Caco-2 (cell line): ENCODE results near the gene PTPRG. TPM values are rescaled to one million over a fixed set of nuclear protein-coding genes. Genes with fewer than 3 reads are reported as not detected.

Source experiments
- BruUV-seq: library from RNA; stranded (reverse); fragments of 400-500 nt; replicated peaks from 2 replicates; lab custom pipeline; 2021; lab: Mats Ljungman, UMichigan
- CTCF ChIA-PET: fragments of 300-600 bp; sonication (Branson Sonifier 250); formaldehyde crosslinking; loops from one replicate; lab custom pipeline; 2022; ENCODE audit warnings: antibody characterized with exemption; lab: Charles Lee
- POLR2A ChIA-PET: fragments of 300-600 bp; sonication (Branson Sonifier 250); formaldehyde crosslinking; loops from one replicate; lab custom pipeline; 2022; ENCODE audit warnings: antibody characterized with exemption; lab: Charles Lee
- DNase-seq, 2 experiments: peaks; one replicate each; pipeline versions ENCODE4 v3.0.0 to v3.0.0-alpha.2; 2020 to 2022
- H3K27me3 ChIP-seq: replicated peaks from 2 replicates; pipeline ENCODE4 v1.6.0; 2011; ENCODE audit warnings: low read length; ENCODE audit not compliant: control insufficient read depth, insufficient read depth
- H3K36me3 ChIP-seq: 2 replicates; pipeline ENCODE4 v1.5.1; 2011; ENCODE audit warnings: low read length; ENCODE audit not compliant: control insufficient read depth, insufficient read depth
- H3K4me1 ChIP-seq: fragments of 250-450 bp; sonication (Bioruptor Pico); 2 replicates; pipeline ENCODE4 v1.5.1; 2020; ENCODE audit warnings: mild to moderate bottlenecking
- H3K4me3 ChIP-seq: 2 replicates; pipeline ENCODE4 v1.5.1; 2011; ENCODE audit warnings: low read depth, mild to moderate bottlenecking, control low read depth, low read length
- H3K9me3 ChIP-seq: fragments of 250-450 bp; sonication (Bioruptor Pico); 2 replicates; pipeline ENCODE4 v1.5.1; 2020; ENCODE audit warnings: mild to moderate bottlenecking, moderate library complexity
- H3K27ac Mint-ChIP-seq: one replicate; pipeline ENCODE4 v1.8.0; 2022; ENCODE audit warnings: mixed read lengths; ENCODE audit not compliant: unreplicated experiment
- H3K27me3 Mint-ChIP-seq: one replicate; pipeline ENCODE4 v1.8.0; 2022; ENCODE audit warnings: mixed read lengths; ENCODE audit not compliant: insufficient read depth, unreplicated experiment
- H3K36me3 Mint-ChIP-seq: one replicate; pipeline ENCODE4 v1.8.0; 2022; ENCODE audit warnings: mild to moderate bottlenecking, mixed read lengths; ENCODE audit not compliant: insufficient read depth, unreplicated experiment
- H3K4me1 Mint-ChIP-seq: one replicate; pipeline ENCODE4 v1.8.0; 2022; ENCODE audit warnings: low read depth, mixed read lengths; ENCODE audit not compliant: unreplicated experiment
- H3K4me3 Mint-ChIP-seq: one replicate; pipeline ENCODE4 v1.8.0; 2022; ENCODE audit warnings: mild to moderate bottlenecking, moderate library complexity, mixed read lengths; ENCODE audit not compliant: unreplicated experiment
- H3K9me3 Mint-ChIP-seq: one replicate; pipeline ENCODE4 v1.8.0; 2022; ENCODE audit warnings: mixed read lengths; ENCODE audit not compliant: unreplicated experiment
- intact Hi-C: fragments of 100-400 bp; cut with micrococcal nuclease; formaldehyde crosslinking; loops from one replicate; pipeline ENCODE4 v1.10.0; 2022; ENCODE audit not compliant: unreplicated experiment
- total RNA-seq: library from RNA; stranded (reverse); gene quantifications from 2 replicates; pipeline ENCODE4 v1.2.3, GENCODE V29; 2022
- TF ChIP-seq, protein P1 (sequence below), 2 experiments: fragments of 200-600 bp in 1 of 2; IDR thresholded peaks; 1 replicate in 1 of 2; 2 replicates in 1 of 2; pipeline versions ENCODE4 v1.5.1 to v1.8.0; 2011 to 2022; ENCODE audit warnings: antibody characterized with exemption in 1 of 2, control low read depth in 1 of 2, inconsistent platforms in 1 of 2, low read depth in 1 of 2, low read length in 1 of 2, mild to moderate bottlenecking in 1 of 2, moderate library complexity in 1 of 2; ENCODE audit not compliant: insufficient read depth in 1 of 2, severe bottlenecking in 1 of 2, unreplicated experiment in 1 of 2

PTPRG gene
- total RNA-seq, 1 experiment from 2014 or later = 46.4 TPM

DNA sequence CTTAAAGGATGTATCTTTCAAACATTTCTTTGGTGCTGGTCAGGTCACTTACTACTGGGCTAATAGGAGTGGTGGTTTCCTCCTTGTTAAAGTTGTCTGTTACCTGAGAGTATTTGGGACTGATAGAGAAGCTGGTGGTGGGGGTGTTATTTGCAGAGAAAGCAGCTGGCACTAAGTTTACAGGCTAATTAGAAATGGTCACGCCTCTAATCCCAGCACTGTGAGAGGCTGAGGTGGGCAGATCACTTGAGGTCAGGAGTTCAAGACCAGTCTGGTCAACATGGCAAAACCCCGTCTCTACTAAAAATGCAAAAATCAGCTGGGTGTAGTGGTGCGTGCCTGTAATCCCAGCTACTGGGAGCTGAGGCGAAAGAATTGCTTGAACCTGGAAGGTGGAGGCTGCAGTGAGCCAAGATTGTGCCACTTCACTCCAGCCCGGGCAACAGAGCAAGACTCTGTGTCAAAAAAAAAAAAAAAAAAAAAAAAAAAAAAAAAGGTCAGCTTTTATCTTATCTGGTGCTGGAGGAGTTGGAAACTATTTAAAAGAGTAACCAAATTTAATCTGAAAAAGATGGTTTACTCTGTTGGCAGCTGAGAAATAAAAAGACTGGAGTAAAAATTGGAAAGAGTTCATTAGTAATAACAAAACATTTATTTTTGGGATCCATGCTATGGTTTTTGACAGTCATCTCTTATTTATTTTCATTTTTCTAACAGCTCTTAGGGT lies 332.6 kb downstream of the PTPRG start:
- intact Hi-C loops = no loop called here

DNA sequence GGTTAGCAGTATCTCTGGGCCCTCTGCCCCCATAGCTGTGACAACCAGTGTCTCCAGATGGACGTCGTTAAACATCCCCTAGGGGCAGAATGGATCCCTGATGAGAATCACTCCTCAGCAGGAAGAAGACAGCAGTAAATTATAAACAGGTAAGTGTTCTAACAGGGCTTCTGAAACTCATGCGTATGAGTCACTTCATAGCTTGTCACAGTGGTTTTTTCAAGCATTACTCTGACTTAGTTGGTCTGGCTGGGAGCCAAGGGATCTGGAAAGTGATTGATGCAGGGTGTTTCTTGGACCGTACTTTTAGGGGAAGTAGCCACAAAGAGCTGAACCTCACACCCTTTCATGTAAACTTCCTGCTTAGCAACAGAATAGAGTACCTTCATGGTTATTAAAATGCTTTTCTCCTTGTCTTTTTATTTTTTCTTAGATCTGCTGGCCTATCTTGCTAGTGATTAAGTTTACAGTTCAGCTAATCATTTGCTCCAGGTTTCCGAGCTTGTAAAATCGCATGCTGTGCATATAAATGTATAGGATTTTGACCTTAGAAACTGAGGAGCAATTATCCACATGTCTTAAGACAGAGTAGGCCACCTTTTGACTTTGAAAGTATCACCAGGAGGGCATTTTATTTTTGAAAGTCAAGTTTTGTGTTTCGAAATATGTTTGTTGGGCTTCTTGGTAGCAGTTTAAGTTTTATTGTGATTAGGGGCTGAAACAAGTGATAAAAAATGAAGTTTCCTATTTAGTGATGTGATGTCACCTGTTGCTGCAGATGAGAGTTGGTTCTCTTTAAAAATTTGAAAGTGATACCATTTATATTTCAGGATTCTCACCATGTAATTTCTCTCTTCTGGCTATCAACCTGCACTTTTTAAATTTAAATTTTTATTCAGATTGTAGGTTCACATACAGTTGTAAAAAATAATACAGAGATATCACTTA lies 333.9 kb downstream of the PTPRG start:
- no peak overlapping the region for H3K4me3 Mint-ChIP-seq
- H3K9me3 ChIP-seq = no peaks in the 10 kb centered on the region
- DNase-seq = peak; percentile 3 to 41
- no peaks in the 10 kb centered on the region for H3K27me3 Mint-ChIP-seq
- H3K4me1 ChIP-seq = peaks cover 16% of the 10 kb centered on the region
- POLR2A ChIA-PET = interaction anchor here (0.5 kb wide), 1 partner anchor 334 kb away, joined by 4 read pairs; the partner anchor contains the start of gene PTPRG
- TF ChIP-seq, protein P1, sequence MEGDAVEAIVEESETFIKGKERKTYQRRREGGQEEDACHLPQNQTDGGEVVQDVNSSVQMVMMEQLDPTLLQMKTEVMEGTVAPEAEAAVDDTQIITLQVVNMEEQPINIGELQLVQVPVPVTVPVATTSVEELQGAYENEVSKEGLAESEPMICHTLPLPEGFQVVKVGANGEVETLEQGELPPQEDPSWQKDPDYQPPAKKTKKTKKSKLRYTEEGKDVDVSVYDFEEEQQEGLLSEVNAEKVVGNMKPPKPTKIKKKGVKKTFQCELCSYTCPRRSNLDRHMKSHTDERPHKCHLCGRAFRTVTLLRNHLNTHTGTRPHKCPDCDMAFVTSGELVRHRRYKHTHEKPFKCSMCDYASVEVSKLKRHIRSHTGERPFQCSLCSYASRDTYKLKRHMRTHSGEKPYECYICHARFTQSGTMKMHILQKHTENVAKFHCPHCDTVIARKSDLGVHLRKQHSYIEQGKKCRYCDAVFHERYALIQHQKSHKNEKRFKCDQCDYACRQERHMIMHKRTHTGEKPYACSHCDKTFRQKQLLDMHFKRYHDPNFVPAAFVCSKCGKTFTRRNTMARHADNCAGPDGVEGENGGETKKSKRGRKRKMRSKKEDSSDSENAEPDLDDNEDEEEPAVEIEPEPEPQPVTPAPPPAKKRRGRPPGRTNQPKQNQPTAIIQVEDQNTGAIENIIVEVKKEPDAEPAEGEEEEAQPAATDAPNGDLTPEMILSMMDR (IDR thresholded peaks at IDR 0.05; ENCODE audit: insufficient read depth in 1 of 2, low read depth in 1 of 2, low read length in 1 of 2, severe bottlenecking in 1 of 2, unreplicated experiment in 1 of 2) = no peak
- H3K27me3 ChIP-seq = no peaks in the 10 kb centered on the region
- H3K9me3 Mint-ChIP-seq = no peaks in the 10 kb centered on the region
- intact Hi-C loops = no loop called here
- H3K4me1 Mint-ChIP-seq = peaks cover 10% of the 10 kb centered on the region
- no peak overlapping the region for H3K4me3 ChIP-seq
- CTCF ChIA-PET = interaction anchor here (0.5 kb wide), 1 partner anchor 1712 kb away, joined by 4 read pairs; no protein-coding TSS in a partner anchor
- BruUV-seq = no TSS peak
- H3K27ac Mint-ChIP-seq = no peak overlapping the region
- H3K36me3 ChIP-seq = no peaks in the 10 kb centered on the region
- H3K36me3 Mint-ChIP-seq = no peaks in the 10 kb centered on the region

More for the DNA sequence above, 332.6 kb downstream of the PTPRG start:
- Histone ChIP-seq H3K9me3 (no peaks in the 10 kb centered on the region), H3K36me3 (no peaks in the 10 kb centered on the region), H3K27me3 (no peaks in the 10 kb centered on the region), H3K4me3 (no peak overlapping the region), H3K4me1 (peaks cover 27% of the 10 kb centered on the region)
- CTCF ChIA-PET = interaction anchor here (0.6 kb wide), 1 partner anchor 43 kb away, joined by 3 read pairs; no protein-coding TSS in a partner anchor
- H3K4me3 Mint-ChIP-seq = no peak overlapping the region
- no peaks in the 10 kb centered on the region for H3K9me3 Mint-ChIP-seq
- TF ChIP-seq, protein P1 (IDR thresholded peaks at IDR 0.05; ENCODE audit: insufficient read depth in 1 of 2, low read depth in 1 of 2, low read length in 1 of 2, severe bottlenecking in 1 of 2, unreplicated experiment in 1 of 2) = no peak
- no peaks in the 10 kb centered on the region for H3K36me3 Mint-ChIP-seq
- H3K27ac Mint-ChIP-seq = no peak overlapping the region
- no peaks in the 10 kb centered on the region for H3K27me3 Mint-ChIP-seq
- no peak for DNase-seq
- no TSS peak for BruUV-seq
- POLR2A ChIA-PET = no interaction called here
- peaks cover 22% of the 10 kb centered on the region for H3K4me1 Mint-ChIP-seq

DNA sequence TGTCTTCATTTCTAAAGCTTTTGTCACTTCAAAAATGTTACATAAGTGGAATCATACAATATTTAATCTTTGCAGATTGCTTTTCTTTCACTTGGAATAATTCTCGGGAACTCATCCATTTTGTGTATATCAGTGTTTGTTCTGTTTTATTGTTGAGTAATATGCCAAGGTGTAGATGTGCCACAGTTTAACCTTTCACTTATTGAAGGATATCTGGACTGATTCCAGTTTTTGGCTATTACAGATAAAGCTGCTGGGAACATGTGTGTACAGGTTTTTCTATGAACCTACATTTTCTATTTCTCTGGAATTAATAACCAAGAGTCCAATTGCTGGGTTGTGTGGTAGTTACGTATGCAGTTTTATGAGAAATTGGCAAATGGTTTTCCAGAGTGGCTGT lies 334.9 kb downstream of the PTPRG start:
- Histone ChIP-seq H3K27me3 (no peaks in the 10 kb centered on the region), H3K4me1 (peaks cover 16% of the 10 kb centered on the region), H3K36me3 (no peaks in the 10 kb centered on the region), H3K4me3 (no peak overlapping the region), H3K9me3 (no peaks in the 10 kb centered on the region)
- DNase-seq = no peak
- no peaks in the 10 kb centered on the region for H3K9me3 Mint-ChIP-seq
- H3K36me3 Mint-ChIP-seq = no peaks in the 10 kb centered on the region
- no peak overlapping the region for H3K27ac Mint-ChIP-seq
- no peaks in the 10 kb centered on the region for H3K27me3 Mint-ChIP-seq
- no peak overlapping the region for H3K4me3 Mint-ChIP-seq
- BruUV-seq = no TSS peak
- intact Hi-C loops = no loop called here
- CTCF ChIA-PET = no interaction called here
- H3K4me1 Mint-ChIP-seq = peaks cover 10% of the 10 kb centered on the region
- TF ChIP-seq, protein P1 (IDR thresholded peaks at IDR 0.05; ENCODE audit: insufficient read depth in 1 of 2, low read depth in 1 of 2, low read length in 1 of 2, severe bottlenecking in 1 of 2, unreplicated experiment in 1 of 2) = no peak
- POLR2A ChIA-PET = no interaction called here
